ENCODE measurements around the gene KCNK4. TPM values are rescaled to one million over a fixed set of nuclear protein-coding genes. Genes with fewer than 3 reads are reported as not detected.

The KCNK4 gene
- total and polyA plus RNA-seq, 2 of the 13 experiments (the other 11 are each of a cell fraction or from before 2014, with no cell fraction given), result not detected

DNA sequence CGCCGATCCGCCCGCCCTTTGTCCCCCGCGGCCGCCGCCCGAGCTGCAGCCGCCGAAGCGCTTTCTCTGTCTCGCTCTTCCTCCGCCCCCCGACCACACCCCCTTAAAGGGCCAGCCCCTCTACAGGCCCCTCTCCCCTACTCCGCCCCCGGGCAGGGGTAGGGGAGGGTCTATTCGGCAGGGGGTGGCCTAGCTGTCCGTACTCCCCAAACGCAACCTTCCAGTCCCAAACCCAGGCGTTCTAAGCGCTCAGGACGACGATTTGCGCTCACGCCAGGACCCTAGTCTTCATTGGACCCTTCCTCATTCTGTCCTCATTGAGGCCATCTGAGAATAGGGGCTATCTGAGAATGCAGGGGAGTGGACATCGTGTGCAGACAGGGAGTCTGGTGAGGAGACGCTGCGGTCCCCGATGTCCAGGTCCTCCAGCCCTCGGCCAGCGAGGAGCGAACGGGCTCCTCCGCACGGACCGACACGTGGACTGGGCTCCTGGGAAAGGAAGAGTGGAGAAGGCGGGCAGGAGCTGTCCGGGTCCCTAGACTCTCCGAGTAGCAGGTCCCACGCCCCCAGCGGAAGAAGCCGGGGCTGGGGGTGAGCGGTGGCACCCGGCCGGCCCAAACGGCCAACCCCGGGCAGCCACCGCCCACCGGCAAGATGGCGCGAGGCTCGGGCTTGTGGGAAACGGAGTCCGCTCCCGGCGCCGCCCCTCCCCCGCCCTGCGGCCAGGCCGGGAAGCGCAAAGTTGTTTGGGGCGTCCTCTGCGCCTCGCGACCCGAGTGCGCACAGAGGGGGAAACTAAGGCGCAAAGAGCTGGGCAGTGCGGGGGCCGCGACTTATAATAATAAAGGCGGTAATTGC lies 44.0 kb upstream of the KCNK4 start, which contains the start of gene PPP1R14B (continued):
- TF ChIP-seq, protein P1, sequence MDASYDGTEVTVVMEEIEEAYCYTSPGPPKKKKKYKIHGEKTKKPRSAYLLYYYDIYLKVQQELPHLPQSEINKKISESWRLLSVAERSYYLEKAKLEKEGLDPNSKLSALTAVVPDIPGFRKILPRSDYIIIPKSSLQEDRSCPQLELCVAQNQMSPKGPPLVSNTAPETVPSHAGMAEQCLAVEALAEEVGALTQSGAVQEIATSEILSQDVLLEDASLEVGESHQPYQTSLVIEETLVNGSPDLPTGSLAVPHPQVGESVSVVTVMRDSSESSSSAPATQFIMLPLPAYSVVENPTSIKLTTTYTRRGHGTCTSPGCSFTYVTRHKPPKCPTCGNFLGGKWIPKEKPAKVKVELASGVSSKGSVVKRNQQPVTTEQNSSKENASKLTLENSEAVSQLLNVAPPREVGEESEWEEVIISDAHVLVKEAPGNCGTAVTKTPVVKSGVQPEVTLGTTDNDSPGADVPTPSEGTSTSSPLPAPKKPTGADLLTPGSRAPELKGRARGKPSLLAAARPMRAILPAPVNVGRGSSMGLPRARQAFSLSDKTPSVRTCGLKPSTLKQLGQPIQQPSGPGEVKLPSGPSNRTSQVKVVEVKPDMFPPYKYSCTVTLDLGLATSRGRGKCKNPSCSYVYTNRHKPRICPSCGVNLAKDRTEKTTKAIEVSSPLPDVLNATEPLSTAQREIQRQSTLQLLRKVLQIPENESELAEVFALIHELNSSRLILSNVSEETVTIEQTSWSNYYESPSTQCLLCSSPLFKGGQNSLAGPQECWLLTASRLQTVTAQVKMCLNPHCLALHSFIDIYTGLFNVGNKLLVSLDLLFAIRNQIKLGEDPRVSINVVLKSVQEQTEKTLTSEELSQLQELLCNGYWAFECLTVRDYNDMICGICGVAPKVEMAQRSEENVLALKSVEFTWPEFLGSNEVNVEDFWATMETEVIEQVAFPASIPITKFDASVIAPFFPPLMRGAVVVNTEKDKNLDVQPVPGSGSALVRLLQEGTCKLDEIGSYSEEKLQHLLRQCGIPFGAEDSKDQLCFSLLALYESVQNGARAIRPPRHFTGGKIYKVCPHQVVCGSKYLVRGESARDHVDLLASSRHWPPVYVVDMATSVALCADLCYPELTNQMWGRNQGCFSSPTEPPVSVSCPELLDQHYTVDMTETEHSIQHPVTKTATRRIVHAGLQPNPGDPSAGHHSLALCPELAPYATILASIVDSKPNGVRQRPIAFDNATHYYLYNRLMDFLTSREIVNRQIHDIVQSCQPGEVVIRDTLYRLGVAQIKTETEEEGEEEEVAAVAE (CRISPR knock-in tag; IDR thresholded peaks at IDR 0.05; ENCODE audit: borderline replicate concordance), result no peak
- TF ChIP-seq SUZ12 (IDR thresholded peaks at IDR 0.05; ENCODE audit: low read depth, low read length) (peak; percentile 42; the same call in 1 of the 2 replicates), DMAP1 (CRISPR knock-in tag; IDR thresholded peaks at IDR 0.05) (peak; percentile 81), ZNF317 (CRISPR knock-in tag; IDR thresholded peaks at IDR 0.05) (no peak), CHCHD3 (CRISPR knock-in tag; IDR thresholded peaks at IDR 0.05) (peak; percentile 94; the same call in 1 of the 2 replicates), SNAI1 (CRISPR knock-in tag; IDR thresholded peaks at IDR 0.05; ENCODE audit: borderline replicate concordance) (no peak), SMAD9 (CRISPR knock-in tag; IDR thresholded peaks at IDR 0.05) (no peak; the same call in 1 of the 2 replicates), ZNF326 (CRISPR knock-in tag; IDR thresholded peaks at IDR 0.05; ENCODE audit: borderline replicate concordance) (no peak), TARDBP (CRISPR knock-in tag; IDR thresholded peaks at IDR 0.05) (no peak; the same call in 1 of the 2 replicates), CREM (IDR thresholded peaks at IDR 0.05) (no peak; the same call in none of the 2 replicates), CREM (CRISPR knock-in tag; IDR thresholded peaks at IDR 0.05) (no peak)
- TF ChIP-seq, protein P2, sequence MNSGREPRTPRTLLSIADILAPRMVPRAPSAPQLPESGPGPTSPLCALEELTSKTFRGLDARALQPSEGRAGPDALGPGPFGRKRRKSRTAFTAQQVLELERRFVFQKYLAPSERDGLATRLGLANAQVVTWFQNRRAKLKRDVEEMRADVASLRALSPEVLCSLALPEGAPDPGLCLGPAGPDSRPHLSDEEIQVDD (CRISPR knock-in tag; IDR thresholded peaks at IDR 0.05; ENCODE audit: borderline replicate concordance), result 0 out of 2 replicates have a peak, but pooled peaks have one; percentile 77
- TF ChIP-seq, protein P3, sequence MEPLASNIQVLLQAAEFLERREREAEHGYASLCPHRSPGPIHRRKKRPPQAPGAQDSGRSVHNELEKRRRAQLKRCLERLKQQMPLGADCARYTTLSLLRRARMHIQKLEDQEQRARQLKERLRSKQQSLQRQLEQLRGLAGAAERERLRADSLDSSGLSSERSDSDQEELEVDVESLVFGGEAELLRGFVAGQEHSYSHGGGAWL (CRISPR knock-in tag; IDR thresholded peaks at IDR 0.05), result peak; percentile 82
- TF ChIP-seq, protein P4, sequence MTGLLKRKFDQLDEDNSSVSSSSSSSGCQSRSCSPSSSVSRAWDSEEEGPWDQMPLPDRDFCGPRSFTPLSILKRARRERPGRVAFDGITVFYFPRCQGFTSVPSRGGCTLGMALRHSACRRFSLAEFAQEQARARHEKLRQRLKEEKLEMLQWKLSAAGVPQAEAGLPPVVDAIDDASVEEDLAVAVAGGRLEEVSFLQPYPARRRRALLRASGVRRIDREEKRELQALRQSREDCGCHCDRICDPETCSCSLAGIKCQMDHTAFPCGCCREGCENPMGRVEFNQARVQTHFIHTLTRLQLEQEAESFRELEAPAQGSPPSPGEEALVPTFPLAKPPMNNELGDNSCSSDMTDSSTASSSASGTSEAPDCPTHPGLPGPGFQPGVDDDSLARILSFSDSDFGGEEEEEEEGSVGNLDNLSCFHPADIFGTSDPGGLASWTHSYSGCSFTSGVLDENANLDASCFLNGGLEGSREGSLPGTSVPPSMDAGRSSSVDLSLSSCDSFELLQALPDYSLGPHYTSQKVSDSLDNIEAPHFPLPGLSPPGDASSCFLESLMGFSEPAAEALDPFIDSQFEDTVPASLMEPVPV (CRISPR knock-in tag; IDR thresholded peaks at IDR 0.05), result peak; percentile 90; the same call in 1 of the 2 replicates
- TF ChIP-seq, protein P5, sequence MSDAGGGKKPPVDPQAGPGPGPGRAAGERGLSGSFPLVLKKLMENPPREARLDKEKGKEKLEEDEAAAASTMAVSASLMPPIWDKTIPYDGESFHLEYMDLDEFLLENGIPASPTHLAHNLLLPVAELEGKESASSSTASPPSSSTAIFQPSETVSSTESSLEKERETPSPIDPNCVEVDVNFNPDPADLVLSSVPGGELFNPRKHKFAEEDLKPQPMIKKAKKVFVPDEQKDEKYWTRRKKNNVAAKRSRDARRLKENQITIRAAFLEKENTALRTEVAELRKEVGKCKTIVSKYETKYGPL (CRISPR knock-in tag; IDR thresholded peaks at IDR 0.05), result no peak
- TF ChIP-seq, protein P6, sequence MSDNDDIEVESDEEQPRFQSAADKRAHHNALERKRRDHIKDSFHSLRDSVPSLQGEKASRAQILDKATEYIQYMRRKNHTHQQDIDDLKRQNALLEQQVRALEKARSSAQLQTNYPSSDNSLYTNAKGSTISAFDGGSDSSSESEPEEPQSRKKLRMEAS (IDR thresholded peaks at IDR 0.05), result peak; percentile 80
- TF ChIP-seq, protein P7, sequence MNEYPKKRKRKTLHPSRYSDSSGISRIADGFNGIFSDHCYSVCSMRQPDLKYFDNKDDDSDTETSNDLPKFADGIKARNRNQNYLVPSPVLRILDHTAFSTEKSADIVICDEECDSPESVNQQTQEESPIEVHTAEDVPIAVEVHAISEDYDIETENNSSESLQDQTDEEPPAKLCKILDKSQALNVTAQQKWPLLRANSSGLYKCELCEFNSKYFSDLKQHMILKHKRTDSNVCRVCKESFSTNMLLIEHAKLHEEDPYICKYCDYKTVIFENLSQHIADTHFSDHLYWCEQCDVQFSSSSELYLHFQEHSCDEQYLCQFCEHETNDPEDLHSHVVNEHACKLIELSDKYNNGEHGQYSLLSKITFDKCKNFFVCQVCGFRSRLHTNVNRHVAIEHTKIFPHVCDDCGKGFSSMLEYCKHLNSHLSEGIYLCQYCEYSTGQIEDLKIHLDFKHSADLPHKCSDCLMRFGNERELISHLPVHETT (CRISPR knock-in tag; conservative IDR thresholded peaks at IDR 0.05), result peak; percentile 73

Data from HepG2 (cell line).